HG03175 (cell line): ENCODE results near the gene CATSPER1.
"Not testable (repeated sequence)": the region's sequence is repeated elsewhere in the genome, so short reads cannot be mapped to it uniquely, and the experiment has no call there.

Source experiments
- ATAC-seq: cut with Tn5 transposase; IDR thresholded peaks from one replicate; pipeline ENCODE4 v1.9.1; 2021; ENCODE audit warnings: mild to moderate bottlenecking, moderate library complexity; ENCODE audit not compliant: unreplicated experiment

The CATSPER1 gene

GRCh38 chr11:66020618-66021357, 5.5 kb downstream of the CATSPER1 start:
- no peak for ATAC-seq

GRCh38 chr11:66020212-66020611, 6.1 kb downstream of the CATSPER1 start:
- no peak for ATAC-seq

GRCh38 chr11:66017321-66017720, 9.0 kb downstream of the CATSPER1 start:
- ATAC-seq = no peak

- no peak for ATAC-seq
These were observed 9.5 kb downstream of the CATSPER1 start for GRCh38 chr11:66016793-66017177.

GRCh38 chr11:66015936-66016792, 10.1 kb downstream of the CATSPER1 start:
- no peak for ATAC-seq

GRCh38 chr11:66015454-66015881, 10.8 kb downstream of the CATSPER1 start:
- no peak for ATAC-seq

GRCh38 chr11:66014804-66015453, 11.3 kb downstream of the CATSPER1 start:
- ATAC-seq = no peak

- ATAC-seq = no peak
These were observed 12.5 kb downstream of the CATSPER1 start for GRCh38 chr11:66013762-66014100.

GRCh38 chr11:66012946-66013761, 13.1 kb downstream of the CATSPER1 start:
- ATAC-seq = no peak

GRCh38 chr11:66012371-66012945, 13.8 kb downstream of the CATSPER1 start:
- ATAC-seq = no peak

GRCh38 chr11:66011785-66012303, 14.4 kb downstream of the CATSPER1 start, which contains the start of gene CST6:
CST6 (plus strand) TSS chr11:66012008; CDS start chr11:66012045, 37 bp downstream.
- no peak for ATAC-seq

- ATAC-seq = no peak
These were observed 15.0 kb downstream of the CATSPER1 start for GRCh38 chr11:66011239-66011784.

GRCh38 chr11:66010036-66010435, 16.2 kb downstream of the CATSPER1 start:
- ATAC-seq = not testable (repeated sequence)

- no peak for ATAC-seq
These were observed 17.7 kb downstream of the CATSPER1 start for GRCh38 chr11:66008468-66009101.

GRCh38 chr11:66008095-66008467, 18.2 kb downstream of the CATSPER1 start:
- no peak for ATAC-seq

- no peak for ATAC-seq
These were observed 19.1 kb downstream of the CATSPER1 start for GRCh38 chr11:66007201-66007634.

GRCh38 chr11:66006891-66007176, 19.4 kb downstream of the CATSPER1 start:
- no peak for ATAC-seq

- no peak for ATAC-seq
These were observed 20.0 kb downstream of the CATSPER1 start for GRCh38 chr11:66006134-66006890.

- no peak for ATAC-seq
These were observed 22.1 kb downstream of the CATSPER1 start for GRCh38 chr11:66004186-66004585.
